ENCODE results near the gene CLDN34.

Gene CLDN34

DNA sequence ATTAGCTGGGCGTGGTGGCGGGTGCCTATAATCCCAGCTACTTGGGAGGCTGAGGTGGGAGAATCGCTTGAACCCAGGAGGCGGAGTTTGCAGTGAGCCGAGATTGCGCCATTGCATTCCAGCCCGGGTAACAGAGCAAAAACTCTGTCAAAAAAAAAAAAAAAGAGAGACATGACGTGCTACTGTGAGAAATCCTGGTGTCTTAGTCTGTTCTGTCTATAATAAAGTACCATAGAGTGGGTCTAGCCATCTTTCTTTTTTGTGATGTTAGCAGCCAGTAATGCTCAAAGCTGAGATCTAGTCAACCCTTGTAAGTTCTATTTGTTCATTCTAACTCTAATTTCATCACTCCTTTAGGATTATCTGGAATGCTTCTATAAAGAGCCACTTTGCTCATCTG lies 38.9 kb downstream of the CLDN34 start:
- TF ChIP-seq, protein P1, sequence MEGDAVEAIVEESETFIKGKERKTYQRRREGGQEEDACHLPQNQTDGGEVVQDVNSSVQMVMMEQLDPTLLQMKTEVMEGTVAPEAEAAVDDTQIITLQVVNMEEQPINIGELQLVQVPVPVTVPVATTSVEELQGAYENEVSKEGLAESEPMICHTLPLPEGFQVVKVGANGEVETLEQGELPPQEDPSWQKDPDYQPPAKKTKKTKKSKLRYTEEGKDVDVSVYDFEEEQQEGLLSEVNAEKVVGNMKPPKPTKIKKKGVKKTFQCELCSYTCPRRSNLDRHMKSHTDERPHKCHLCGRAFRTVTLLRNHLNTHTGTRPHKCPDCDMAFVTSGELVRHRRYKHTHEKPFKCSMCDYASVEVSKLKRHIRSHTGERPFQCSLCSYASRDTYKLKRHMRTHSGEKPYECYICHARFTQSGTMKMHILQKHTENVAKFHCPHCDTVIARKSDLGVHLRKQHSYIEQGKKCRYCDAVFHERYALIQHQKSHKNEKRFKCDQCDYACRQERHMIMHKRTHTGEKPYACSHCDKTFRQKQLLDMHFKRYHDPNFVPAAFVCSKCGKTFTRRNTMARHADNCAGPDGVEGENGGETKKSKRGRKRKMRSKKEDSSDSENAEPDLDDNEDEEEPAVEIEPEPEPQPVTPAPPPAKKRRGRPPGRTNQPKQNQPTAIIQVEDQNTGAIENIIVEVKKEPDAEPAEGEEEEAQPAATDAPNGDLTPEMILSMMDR (IDR thresholded peaks at IDR 0.05; ENCODE audit: low read depth, low read length, missing control alignments) = no peak
- DNase-seq (ENCODE audit: extremely low read depth, low read depth) = no peak
- H3K4me3 ChIP-seq (replicated peaks; ENCODE audit: low read depth, low read length) = no peak overlapping the region

DNA sequence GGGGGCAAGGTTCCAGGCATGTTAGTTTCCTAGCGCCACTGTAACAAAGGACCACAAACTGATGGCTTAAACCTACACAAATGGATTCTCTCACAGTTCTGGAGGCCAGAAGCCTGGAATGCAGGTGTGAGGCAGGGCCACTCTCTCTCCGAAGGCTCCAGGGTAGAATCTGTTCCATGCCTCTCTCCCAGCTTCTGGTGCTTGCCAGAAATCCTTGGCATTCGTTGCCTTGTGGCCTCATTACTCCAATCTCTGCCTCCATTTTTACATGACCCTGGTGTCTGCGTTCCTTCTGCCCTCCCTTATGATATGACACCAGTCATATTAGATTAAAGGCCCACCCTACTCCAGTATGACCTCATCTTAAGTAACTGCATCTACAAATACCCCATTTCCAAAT lies 39.6 kb downstream of the CLDN34 start:
- no peak overlapping the region for H3K4me3 ChIP-seq (replicated peaks; ENCODE audit: low read depth, low read length)
- no peak for DNase-seq (ENCODE audit: extremely low read depth, low read depth)
- TF ChIP-seq, protein P1 (IDR thresholded peaks at IDR 0.05; ENCODE audit: low read depth, low read length, missing control alignments) = no peak

DNA sequence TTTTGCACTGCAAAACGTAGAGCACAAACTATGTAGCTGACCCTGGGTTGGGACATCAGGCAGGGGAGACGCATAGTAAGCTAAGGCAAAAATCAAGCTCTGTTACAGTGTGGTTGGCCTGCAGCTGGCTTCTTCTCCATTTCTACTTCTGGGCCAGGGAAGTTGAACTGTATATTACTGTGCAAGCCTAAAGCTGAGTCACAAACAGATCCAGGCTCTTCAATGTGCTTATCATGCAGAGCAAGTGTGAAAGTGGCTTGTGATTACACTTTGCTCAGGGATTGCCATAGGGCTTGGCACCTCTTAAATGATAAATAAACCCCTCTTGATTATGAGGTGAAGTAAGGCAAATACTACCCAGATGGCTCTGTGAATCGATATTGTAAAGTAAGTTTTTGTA lies 40.5 kb downstream of the CLDN34 start:
- TF ChIP-seq, protein P1 (IDR thresholded peaks at IDR 0.05; ENCODE audit: low read depth, low read length, missing control alignments) = no peak
- H3K4me3 ChIP-seq (replicated peaks; ENCODE audit: low read depth, low read length) = no peak overlapping the region
- DNase-seq (ENCODE audit: extremely low read depth, low read depth) = no peak

DNA sequence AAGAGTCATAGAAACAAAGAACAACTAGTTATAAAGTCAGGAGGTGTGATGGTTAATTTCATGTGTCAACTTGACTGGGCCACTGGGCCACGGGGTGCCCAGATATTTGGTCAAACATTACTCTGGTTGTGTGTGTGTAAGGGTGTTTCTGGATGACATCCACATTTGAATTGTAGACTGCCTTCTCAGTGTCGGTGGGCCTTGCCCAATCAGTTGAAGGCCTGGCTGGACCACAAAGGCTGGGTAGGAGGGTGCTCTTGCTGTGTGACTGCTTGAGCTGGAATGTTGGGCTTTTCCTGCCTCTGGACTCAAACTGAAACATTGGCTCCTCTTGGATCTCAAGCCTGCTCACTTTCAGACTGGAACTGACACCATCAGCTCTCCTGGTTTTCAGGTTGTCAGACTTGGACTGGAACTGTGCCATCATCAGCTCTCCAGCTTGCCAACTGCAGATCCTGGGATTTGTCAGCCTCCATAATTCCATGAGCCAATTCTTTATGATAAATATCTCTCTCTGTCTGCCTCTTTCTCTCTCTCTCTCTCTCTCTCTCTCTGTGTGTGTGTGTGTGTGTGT lies 41.4 kb downstream of the CLDN34 start:
- DNase-seq (ENCODE audit: extremely low read depth, low read depth) = no peak
- TF ChIP-seq, protein P1 (IDR thresholded peaks at IDR 0.05; ENCODE audit: low read depth, low read length, missing control alignments) = no peak
- H3K4me3 ChIP-seq (replicated peaks; ENCODE audit: low read depth, low read length) = no peak overlapping the region

DNA sequence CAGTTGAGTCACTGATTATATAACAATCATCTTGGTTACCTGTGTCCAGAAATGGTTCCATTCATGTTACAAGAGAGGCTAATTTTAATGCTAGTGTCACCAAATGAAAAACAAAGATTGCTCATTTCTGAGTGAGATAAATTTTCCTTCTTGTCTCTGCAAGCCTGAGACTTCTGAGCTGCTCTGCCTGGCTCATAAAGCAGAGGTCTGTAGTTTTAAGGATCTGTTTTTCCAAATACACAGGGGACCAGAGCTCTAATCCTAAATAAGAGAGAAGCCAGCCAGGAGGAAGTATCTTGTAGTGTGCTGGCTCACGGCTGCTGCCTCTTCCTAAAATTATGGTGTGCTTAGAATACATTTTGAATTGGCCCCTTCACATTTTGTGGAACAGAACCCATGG lies 42.6 kb downstream of the CLDN34 start:
- no peak for DNase-seq (ENCODE audit: extremely low read depth, low read depth)
- TF ChIP-seq, protein P1 (IDR thresholded peaks at IDR 0.05; ENCODE audit: low read depth, low read length, missing control alignments) = no peak

DNA sequence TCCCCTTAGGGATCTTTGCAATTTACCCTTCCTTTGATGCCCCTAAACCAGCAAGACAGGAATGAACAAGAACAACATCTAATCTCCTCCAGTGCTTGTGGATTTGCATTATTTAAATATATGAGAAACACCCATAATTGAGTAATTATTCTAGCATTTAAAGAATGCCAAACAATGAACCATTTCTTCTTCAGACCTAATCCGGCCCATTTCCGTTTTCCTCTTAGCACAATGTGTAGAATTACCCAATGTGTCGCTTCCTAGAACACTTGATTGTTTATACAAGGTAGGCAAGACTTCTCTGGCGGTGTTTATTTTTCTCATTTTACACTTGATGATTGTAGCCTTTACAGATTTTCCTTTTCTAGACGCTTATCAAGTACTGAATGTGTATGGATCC lies 43.5 kb downstream of the CLDN34 start:
- no peak for DNase-seq (ENCODE audit: extremely low read depth, low read depth)

More for the DNA sequence above, 42.6 kb downstream of the CLDN34 start:
- no peak overlapping the region for H3K4me3 ChIP-seq (replicated peaks; ENCODE audit: low read depth, low read length)

More for the DNA sequence above, 43.5 kb downstream of the CLDN34 start:
- no peak overlapping the region for H3K4me3 ChIP-seq (replicated peaks; ENCODE audit: low read depth, low read length)
- TF ChIP-seq, protein P1 (IDR thresholded peaks at IDR 0.05; ENCODE audit: low read depth, low read length, missing control alignments) = no peak

Data from HFF-Myc (cell line).